Kidney epithelial cell (primary cell): ENCODE results near the gene CCDC158. TPM values are rescaled to one million over a fixed set of nuclear protein-coding genes. Genes with fewer than 3 reads are reported as not detected.
"Not testable (repeated sequence)": the region's sequence is repeated elsewhere in the genome, so short reads cannot be mapped to it uniquely, and the experiment has no call there.

Source experiments
- DNase-seq: peaks from one replicate; pipeline ENCODE4 v3.0.0-alpha.2; 2010; ENCODE audit warnings: low read depth
- H3K27me3 ChIP-seq: 2 replicates; pipeline ENCODE4 v1.6.0; 2011; ENCODE audit warnings: low read length; ENCODE audit not compliant: control insufficient read depth, insufficient read depth
- H3K36me3 ChIP-seq: 2 replicates; pipeline ENCODE4 v1.5.1; 2011; ENCODE audit warnings: low read length; ENCODE audit not compliant: control insufficient read depth, insufficient read depth
- H3K4me3 ChIP-seq: 2 replicates; pipeline ENCODE4 v1.5.1; 2011; ENCODE audit warnings: low read depth, mild to moderate bottlenecking, control low read depth, low read length
- total RNA-seq: library from RNA; depleted of rRNA; stranded (reverse); fragments of >200 nt; gene quantifications from 2 replicates; pipeline ENCODE4 v1.2.3, GENCODE V29; 2015
- TF ChIP-seq, protein P1 (sequence below): IDR thresholded peaks from 2 replicates; pipeline ENCODE4 v1.5.1; 2011; ENCODE audit warnings: mild to moderate bottlenecking, moderate library complexity, low read length, control low read depth, inconsistent platforms; ENCODE audit not compliant: insufficient read depth, poor library complexity, severe bottlenecking

The CCDC158 gene
- total RNA-seq, 1 donor from 2014 or later = 0.84 TPM

DNA sequence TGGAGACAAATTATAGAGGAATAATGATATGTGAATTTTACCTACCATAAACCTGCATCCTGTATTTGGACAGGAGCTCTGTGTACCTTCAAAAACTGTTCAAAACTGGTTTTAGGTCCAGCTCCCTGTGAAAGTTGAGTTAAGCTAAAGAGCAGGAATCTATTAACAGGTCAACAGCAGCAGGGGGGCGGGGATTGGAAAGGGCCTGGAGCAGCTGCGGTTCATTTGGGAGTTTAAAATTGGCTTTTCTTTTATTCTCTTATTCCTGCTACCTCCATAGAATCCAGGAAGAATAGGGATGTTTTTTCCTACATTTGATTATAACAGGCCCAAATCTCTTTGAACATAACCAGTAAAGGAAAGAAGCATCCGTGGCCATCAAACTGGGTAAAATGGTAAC is 37.9 kb upstream of the CCDC158 start:
- TF ChIP-seq, protein P1, sequence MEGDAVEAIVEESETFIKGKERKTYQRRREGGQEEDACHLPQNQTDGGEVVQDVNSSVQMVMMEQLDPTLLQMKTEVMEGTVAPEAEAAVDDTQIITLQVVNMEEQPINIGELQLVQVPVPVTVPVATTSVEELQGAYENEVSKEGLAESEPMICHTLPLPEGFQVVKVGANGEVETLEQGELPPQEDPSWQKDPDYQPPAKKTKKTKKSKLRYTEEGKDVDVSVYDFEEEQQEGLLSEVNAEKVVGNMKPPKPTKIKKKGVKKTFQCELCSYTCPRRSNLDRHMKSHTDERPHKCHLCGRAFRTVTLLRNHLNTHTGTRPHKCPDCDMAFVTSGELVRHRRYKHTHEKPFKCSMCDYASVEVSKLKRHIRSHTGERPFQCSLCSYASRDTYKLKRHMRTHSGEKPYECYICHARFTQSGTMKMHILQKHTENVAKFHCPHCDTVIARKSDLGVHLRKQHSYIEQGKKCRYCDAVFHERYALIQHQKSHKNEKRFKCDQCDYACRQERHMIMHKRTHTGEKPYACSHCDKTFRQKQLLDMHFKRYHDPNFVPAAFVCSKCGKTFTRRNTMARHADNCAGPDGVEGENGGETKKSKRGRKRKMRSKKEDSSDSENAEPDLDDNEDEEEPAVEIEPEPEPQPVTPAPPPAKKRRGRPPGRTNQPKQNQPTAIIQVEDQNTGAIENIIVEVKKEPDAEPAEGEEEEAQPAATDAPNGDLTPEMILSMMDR = no peak
- no peaks in the 10 kb centered on the region for H3K27me3 ChIP-seq
- no peaks in the 10 kb centered on the region for H3K36me3 ChIP-seq
- no peak overlapping the region for H3K4me3 ChIP-seq
- no peak for DNase-seq

DNA sequence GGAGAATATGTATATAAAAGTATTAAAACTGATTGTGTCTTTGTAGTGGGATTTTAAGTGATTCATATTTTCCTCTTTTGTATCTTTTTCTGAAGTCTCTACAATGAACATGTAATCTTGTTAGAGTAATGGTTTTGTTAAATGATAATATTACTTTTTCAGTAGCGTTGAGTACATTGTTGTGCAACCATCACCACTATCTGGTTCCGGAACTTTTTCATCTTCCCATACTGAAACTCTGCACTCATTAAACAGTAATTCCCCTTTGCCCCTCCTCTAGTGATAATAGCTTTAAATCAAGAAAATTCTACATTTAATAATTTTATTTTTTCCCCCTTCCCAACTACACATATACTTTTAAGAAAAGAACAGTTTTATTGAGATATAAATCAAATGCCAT is 37.4 kb upstream of the CCDC158 start:
- no peaks in the 10 kb centered on the region for H3K27me3 ChIP-seq
- H3K4me3 ChIP-seq = no peak overlapping the region

DNA sequence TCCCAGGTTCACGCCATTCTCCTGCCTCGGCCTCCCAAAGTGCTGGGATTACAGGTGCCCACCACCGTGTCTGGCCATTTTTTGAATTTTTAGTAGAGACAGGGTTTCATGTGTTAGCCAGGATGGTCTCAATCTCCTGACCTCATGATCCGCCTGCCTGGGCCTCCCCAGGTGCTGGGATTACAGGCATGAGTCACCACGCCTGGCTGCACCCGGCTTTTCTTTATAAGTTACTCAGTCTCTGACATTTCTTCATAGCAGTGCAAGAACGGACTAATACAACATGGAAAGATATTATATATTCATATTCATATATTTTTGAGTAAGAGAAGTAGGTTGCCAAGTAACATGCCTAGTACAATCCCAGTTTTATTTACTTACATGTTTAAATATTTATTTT is 36.9 kb upstream of the CCDC158 start:
- no peaks in the 10 kb centered on the region for H3K27me3 ChIP-seq
- TF ChIP-seq, protein P1 = no peak
- H3K36me3 ChIP-seq = no peaks in the 10 kb centered on the region
- no peak for DNase-seq
- H3K4me3 ChIP-seq = no peak overlapping the region

More for the DNA sequence above, 37.4 kb upstream of the CCDC158 start:
- H3K36me3 ChIP-seq = no peaks in the 10 kb centered on the region
- TF ChIP-seq, protein P1 = no peak
- no peak for DNase-seq

DNA sequence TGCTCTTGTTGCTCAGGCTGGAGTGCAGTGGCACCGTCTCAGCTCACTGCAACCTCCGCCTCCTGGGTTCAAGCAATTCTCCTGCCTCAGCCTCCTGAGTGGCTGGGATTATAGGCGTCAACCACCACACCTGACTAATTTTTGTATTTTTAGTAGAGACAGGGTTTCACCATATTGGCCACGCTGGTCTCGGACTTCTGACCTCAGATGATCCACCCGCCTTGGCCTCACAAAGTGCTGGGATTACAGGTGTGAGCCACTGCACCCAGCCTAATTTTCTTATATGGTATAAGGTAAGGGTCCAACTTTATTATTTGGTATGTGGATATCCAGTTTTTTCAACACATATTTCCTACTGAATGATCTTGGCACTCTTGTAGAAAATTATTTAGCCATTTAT is 33.1 kb upstream of the CCDC158 start:
- not testable (repeated sequence) for DNase-seq, H3K27me3 ChIP-seq, H3K4me3 ChIP-seq, H3K36me3 ChIP-seq

DNA sequence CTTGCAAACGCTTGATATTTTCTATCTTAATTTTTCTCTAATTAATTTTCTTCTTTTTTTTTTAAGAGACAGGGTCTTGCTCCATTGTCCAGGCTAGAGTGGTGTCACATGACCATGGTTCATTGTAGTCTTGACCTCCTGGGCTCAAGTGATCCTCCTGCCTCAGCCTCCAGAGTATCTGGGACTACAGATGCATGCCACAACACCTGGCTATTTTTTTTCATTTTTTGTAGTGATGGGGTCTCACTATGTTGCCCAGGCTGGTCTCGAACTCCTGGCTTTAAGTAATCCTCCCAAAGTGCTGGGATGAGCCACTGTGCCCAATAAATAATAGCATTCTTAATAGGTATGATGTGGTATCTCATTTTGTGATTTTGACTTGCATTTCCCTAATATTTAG is 32.3 kb upstream of the CCDC158 start:
- no peaks in the 10 kb centered on the region for H3K27me3 ChIP-seq
- TF ChIP-seq, protein P1 = no peak
- no peak overlapping the region for H3K4me3 ChIP-seq
- H3K36me3 ChIP-seq = no peaks in the 10 kb centered on the region
- no peak for DNase-seq

DNA sequence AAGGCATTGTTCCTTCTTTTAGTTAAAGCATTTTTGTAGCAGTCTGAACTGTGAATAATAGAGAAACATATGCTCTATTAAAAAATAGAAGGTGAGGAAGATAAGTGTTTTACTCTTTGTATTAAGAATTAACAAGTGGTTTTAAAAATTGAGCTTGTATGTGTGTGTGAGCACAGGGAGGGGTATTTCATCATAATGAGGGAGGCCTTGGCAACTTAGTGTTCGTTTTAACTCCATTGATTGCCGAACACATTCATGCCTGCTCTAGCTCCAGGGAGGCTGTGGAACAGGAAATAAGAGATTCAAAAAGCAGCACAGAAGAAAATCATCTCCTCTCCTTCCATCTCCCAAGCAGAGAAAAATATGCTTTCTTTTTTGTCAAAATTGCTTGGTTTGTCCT is 28.9 kb upstream of the CCDC158 start:
- Histone ChIP-seq H3K36me3 (no peaks in the 10 kb centered on the region), H3K27me3 (no peaks in the 10 kb centered on the region), H3K4me3 (no peak overlapping the region)
- no peak for DNase-seq
- TF ChIP-seq, protein P1 = no peak
